ENCODE data around the gene SMAD3. TPM values are rescaled to one million over a fixed set of nuclear protein-coding genes. Genes with fewer than 3 reads are reported as not detected.

SMAD3 gene
- total RNA-seq, 2 donors from 2014 or later = 47.9 to 78.5 TPM

DNA sequence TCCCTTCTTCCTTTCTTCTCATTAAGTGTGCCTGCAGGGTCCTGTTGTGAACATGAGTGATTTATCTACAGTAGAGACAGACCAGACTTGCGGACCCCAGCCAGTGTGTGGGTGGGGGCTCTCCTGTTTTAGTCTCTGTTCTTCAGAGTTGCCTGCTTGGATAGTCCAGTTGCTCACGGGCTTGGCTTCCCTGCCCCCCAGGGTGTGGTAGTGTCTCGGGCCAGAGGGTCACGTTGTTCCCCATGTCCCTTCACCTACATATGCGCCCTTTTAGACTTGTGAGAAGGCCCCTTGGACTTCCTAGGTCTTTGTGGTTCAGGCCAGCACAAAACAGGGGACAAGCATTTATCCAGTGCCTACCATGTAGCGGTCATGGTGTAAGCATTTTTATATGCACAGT, 103.3 kb downstream of the SMAD3 start:
- no peak overlapping the region for H3K27ac ChIP-seq
- peaks cover 18% of the 10 kb centered on the region for H3K36me3 ChIP-seq

GRCh38 chr15:67170143-67170925, 104.9 kb downstream of the SMAD3 start:
- DNase-seq (ENCODE audit: low spot score) = no peak
- TF ChIP-seq, protein P1, sequence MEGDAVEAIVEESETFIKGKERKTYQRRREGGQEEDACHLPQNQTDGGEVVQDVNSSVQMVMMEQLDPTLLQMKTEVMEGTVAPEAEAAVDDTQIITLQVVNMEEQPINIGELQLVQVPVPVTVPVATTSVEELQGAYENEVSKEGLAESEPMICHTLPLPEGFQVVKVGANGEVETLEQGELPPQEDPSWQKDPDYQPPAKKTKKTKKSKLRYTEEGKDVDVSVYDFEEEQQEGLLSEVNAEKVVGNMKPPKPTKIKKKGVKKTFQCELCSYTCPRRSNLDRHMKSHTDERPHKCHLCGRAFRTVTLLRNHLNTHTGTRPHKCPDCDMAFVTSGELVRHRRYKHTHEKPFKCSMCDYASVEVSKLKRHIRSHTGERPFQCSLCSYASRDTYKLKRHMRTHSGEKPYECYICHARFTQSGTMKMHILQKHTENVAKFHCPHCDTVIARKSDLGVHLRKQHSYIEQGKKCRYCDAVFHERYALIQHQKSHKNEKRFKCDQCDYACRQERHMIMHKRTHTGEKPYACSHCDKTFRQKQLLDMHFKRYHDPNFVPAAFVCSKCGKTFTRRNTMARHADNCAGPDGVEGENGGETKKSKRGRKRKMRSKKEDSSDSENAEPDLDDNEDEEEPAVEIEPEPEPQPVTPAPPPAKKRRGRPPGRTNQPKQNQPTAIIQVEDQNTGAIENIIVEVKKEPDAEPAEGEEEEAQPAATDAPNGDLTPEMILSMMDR (IDR thresholded peaks at IDR 0.05) = no peak
- peaks cover 18% of the 10 kb centered on the region for H3K36me3 ChIP-seq
- no peaks in the 10 kb centered on the region for H3K27me3 ChIP-seq (replicated peaks; ENCODE audit: insufficient read depth)
- H3K4me3 ChIP-seq = no peak overlapping the region
- ATAC-seq (ENCODE audit: insufficient number of reproducible peaks, low FRiP score, low read depth) = no peak
- H3K4me1 ChIP-seq (ENCODE audit: control insufficient read depth in 1 of 2, low read depth in 2 of 2) = peaks cover 22 to 41% of the 10 kb centered on the region in 2 donors
- H3K27ac ChIP-seq = no peak overlapping the region
- no peaks in the 10 kb centered on the region for H3K9me3 ChIP-seq

More for the DNA sequence above, 103.3 kb downstream of the SMAD3 start:
- Histone ChIP-seq H3K9me3 (no peaks in the 10 kb centered on the region), H3K27me3 (replicated peaks; ENCODE audit: insufficient read depth) (no peaks in the 10 kb centered on the region), H3K4me3 (no peak overlapping the region), H3K4me1 (ENCODE audit: control insufficient read depth in 1 of 2, low read depth in 2 of 2) (peaks cover 33 to 50% of the 10 kb centered on the region in 2 donors)
- DNase-seq (ENCODE audit: low spot score) (no peak), ATAC-seq (ENCODE audit: insufficient number of reproducible peaks, low FRiP score, low read depth) (no peak)
- TF ChIP-seq, protein P1 (IDR thresholded peaks at IDR 0.05) = no peak

- ATAC-seq (ENCODE audit: insufficient number of reproducible peaks, low FRiP score, low read depth) (no peak), DNase-seq (ENCODE audit: low spot score) (no peak)
- peaks cover 18% of the 10 kb centered on the region for H3K36me3 ChIP-seq
- H3K27ac ChIP-seq = no peak overlapping the region
- no peak overlapping the region for H3K4me3 ChIP-seq
- H3K4me1 ChIP-seq (ENCODE audit: control insufficient read depth in 1 of 2, low read depth in 2 of 2) = peaks cover 28 to 41% of the 10 kb centered on the region in 2 donors
- H3K27me3 ChIP-seq (replicated peaks; ENCODE audit: insufficient read depth) = no peaks in the 10 kb centered on the region
- no peaks in the 10 kb centered on the region for H3K9me3 ChIP-seq
- TF ChIP-seq, protein P1 (IDR thresholded peaks at IDR 0.05) = no peak
Observed at GRCh38 chr15:67171471-67171870, 106.1 kb downstream of the SMAD3 start.

- DNase-seq (ENCODE audit: low spot score) (no peak), ATAC-seq (ENCODE audit: insufficient number of reproducible peaks, low FRiP score, low read depth) (no peak)
- H3K4me3 ChIP-seq = no peak overlapping the region
- peaks cover 23 to 41% of the 10 kb centered on the region in 2 donors for H3K4me1 ChIP-seq (ENCODE audit: control insufficient read depth in 1 of 2, low read depth in 2 of 2)
- TF ChIP-seq, protein P1 (IDR thresholded peaks at IDR 0.05) = no peak
- H3K36me3 ChIP-seq = peaks cover 17% of the 10 kb centered on the region
- no peak overlapping the region for H3K27ac ChIP-seq
- no peaks in the 10 kb centered on the region for H3K9me3 ChIP-seq
- H3K27me3 ChIP-seq (replicated peaks; ENCODE audit: insufficient read depth) = no peaks in the 10 kb centered on the region
Observed at GRCh38 chr15:67172172-67172571, 106.8 kb downstream of the SMAD3 start.

DNA sequence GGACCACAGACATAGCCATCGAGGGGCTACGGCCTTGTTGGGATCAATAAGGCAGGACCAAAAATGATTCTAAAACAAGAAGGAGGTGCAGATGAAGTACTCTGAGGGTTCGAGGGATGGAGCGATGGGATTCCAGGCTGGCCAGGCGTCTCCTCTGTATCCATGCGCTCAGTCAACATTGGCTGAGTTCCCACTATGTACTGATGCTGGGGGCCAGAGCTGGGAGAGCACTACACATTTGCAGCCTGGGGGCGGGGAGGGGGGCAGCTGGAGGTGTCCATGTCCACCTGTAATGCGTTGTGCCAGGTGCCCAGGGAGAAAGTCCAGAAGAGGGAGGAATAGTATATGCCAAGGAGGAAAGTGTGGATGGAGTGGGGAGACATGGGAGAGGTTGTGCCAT, 107.6 kb downstream of the SMAD3 start:
- peaks cover 12% of the 10 kb centered on the region for H3K36me3 ChIP-seq
- no peak overlapping the region for H3K4me3 ChIP-seq
- DNase-seq (ENCODE audit: low spot score) (no peak), ATAC-seq (ENCODE audit: insufficient number of reproducible peaks, low FRiP score, low read depth) (no peak)
- H3K27me3 ChIP-seq (replicated peaks; ENCODE audit: insufficient read depth) = no peaks in the 10 kb centered on the region
- H3K27ac ChIP-seq = no peak overlapping the region
- H3K9me3 ChIP-seq = no peaks in the 10 kb centered on the region
- peaks cover 17 to 41% of the 10 kb centered on the region in 2 donors for H3K4me1 ChIP-seq (ENCODE audit: control insufficient read depth in 1 of 2, low read depth in 2 of 2)
- TF ChIP-seq, protein P1 (IDR thresholded peaks at IDR 0.05) = no peak
